ENCODE measurements around the gene THBD.
"Not testable (repeated sequence)": the region's sequence is repeated elsewhere in the genome, so short reads cannot be mapped to it uniquely, and the experiment has no call there.

The THBD gene

GRCh38 chr20:23029324-23029723 lies 20.1 kb downstream of the THBD start:
- no peaks in the 10 kb centered on the region for H3K9me3 ChIP-seq (replicated peaks; ENCODE audit: low read length)
- no peak overlapping the region for H3K4me2 ChIP-seq (ENCODE audit: low read length)
- peaks cover 50% of the 10 kb centered on the region for H3K27me3 ChIP-seq (ENCODE audit: control insufficient read depth, insufficient read depth, low read length)
- H3K4me1 ChIP-seq (ENCODE audit: control insufficient read depth, insufficient read depth, low read length), result no peaks in the 10 kb centered on the region
- no peak overlapping the region for H3K4me3 ChIP-seq (ENCODE audit: low read length)
- no peak overlapping the region for H3K9ac ChIP-seq (ENCODE audit: low read depth, low read length)
- H3K36me3 ChIP-seq (ENCODE audit: insufficient read depth, low read length), result no peaks in the 10 kb centered on the region

GRCh38 chr20:23028392-23028791 lies 21.1 kb downstream of the THBD start:
- Histone ChIP-seq H3K4me1 (ENCODE audit: control insufficient read depth, insufficient read depth, low read length) (no peaks in the 10 kb centered on the region), H3K9me3 (replicated peaks; ENCODE audit: low read length) (no peaks in the 10 kb centered on the region), H3K36me3 (ENCODE audit: insufficient read depth, low read length) (no peaks in the 10 kb centered on the region), H3K9ac (ENCODE audit: low read depth, low read length) (no peak overlapping the region), H3K27me3 (ENCODE audit: control insufficient read depth, insufficient read depth, low read length) (peaks cover 41% of the 10 kb centered on the region), H3K4me3 (ENCODE audit: low read length) (no peak overlapping the region), H3K4me2 (ENCODE audit: low read length) (no peak overlapping the region)

DNA sequence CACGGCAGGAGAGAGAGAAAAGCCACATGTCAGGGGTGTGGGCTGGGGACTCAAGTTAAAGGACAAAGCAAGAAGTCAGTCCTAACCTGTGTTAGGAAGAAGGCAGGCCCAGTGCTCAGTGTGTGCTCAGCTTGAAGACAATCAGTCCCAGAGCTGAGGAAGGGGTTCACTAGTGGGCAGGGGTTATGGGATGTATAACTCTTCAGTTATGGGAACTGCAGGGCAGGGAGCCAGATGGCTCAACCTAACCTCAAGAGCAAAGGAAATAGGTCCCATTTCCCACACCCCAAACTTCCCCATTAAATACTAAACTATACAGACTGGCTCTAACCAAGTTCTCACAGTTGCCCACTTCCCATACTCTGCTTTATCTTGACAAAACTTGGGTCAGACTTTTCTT lies 21.8 kb downstream of the THBD start:
- Histone ChIP-seq H3K9me3 (replicated peaks; ENCODE audit: low read length) (no peaks in the 10 kb centered on the region), H3K4me3 (ENCODE audit: low read length) (no peak overlapping the region), H3K9ac (ENCODE audit: low read depth, low read length) (no peak overlapping the region), H3K4me2 (ENCODE audit: low read length) (no peak overlapping the region), H3K4me1 (ENCODE audit: control insufficient read depth, insufficient read depth, low read length) (no peaks in the 10 kb centered on the region), H3K27me3 (ENCODE audit: control insufficient read depth, insufficient read depth, low read length) (peaks cover 36% of the 10 kb centered on the region), H3K36me3 (ENCODE audit: insufficient read depth, low read length) (no peaks in the 10 kb centered on the region)

DNA sequence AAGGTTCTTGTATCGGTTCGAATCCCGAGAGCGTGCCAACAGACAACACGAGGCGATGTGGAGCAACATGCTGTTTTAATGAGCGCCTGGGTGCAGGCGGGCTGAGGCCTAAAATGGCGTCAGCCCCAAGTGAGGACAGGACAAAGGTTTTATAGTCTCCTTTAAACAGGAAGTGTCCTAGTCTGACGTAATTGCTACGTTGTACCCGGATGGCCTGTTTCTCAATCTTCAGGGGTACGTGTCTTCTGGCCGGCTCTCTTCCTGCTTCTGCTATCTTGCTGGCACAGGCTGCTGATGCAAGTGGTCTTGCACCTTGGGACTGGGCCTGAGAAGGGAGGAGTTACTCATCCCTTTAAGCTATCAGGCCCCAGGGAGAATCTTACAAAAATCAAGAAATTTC lies 24.0 kb downstream of the THBD start:
- H3K9me3 ChIP-seq (replicated peaks; ENCODE audit: low read length); H3K36me3 ChIP-seq (ENCODE audit: insufficient read depth, low read length); H3K4me2 ChIP-seq (ENCODE audit: low read length); H3K9ac ChIP-seq (ENCODE audit: low read depth, low read length); H3K4me1 ChIP-seq (ENCODE audit: control insufficient read depth, insufficient read depth, low read length); H3K4me3 ChIP-seq (ENCODE audit: low read length): not testable (repeated sequence)
- H3K27me3 ChIP-seq (ENCODE audit: control insufficient read depth, insufficient read depth, low read length), result peaks cover 21% of the 10 kb centered on the region

DNA sequence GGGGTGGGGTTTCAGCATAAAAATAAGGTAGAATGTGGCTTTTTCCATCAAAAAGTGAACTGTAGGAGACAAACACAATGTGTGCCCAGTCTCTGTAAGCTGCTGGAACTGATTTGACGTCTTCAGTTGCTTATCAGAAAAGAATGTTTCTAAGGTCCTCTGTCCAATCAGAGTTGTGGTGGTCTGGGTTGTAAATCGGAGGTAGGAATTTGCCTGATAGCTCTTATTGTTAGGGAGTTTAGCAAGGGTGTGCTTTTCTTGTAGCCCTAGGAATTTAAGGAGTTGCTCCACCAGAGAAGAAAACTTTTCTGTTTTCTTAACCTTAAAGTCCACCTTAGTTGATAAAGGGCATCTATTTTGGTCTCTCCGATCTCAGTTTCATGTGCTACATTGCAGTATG lies 24.8 kb downstream of the THBD start:
- H3K36me3 ChIP-seq (ENCODE audit: insufficient read depth, low read length), result no peaks in the 10 kb centered on the region
- H3K9ac ChIP-seq (ENCODE audit: low read depth, low read length), result no peak overlapping the region
- no peak overlapping the region for H3K4me2 ChIP-seq (ENCODE audit: low read length)
- H3K9me3 ChIP-seq (replicated peaks; ENCODE audit: low read length), result no peaks in the 10 kb centered on the region
- no peak overlapping the region for H3K4me3 ChIP-seq (ENCODE audit: low read length)
- H3K4me1 ChIP-seq (ENCODE audit: control insufficient read depth, insufficient read depth, low read length), result no peaks in the 10 kb centered on the region
- H3K27me3 ChIP-seq (ENCODE audit: control insufficient read depth, insufficient read depth, low read length), result peaks cover 16% of the 10 kb centered on the region

DNA sequence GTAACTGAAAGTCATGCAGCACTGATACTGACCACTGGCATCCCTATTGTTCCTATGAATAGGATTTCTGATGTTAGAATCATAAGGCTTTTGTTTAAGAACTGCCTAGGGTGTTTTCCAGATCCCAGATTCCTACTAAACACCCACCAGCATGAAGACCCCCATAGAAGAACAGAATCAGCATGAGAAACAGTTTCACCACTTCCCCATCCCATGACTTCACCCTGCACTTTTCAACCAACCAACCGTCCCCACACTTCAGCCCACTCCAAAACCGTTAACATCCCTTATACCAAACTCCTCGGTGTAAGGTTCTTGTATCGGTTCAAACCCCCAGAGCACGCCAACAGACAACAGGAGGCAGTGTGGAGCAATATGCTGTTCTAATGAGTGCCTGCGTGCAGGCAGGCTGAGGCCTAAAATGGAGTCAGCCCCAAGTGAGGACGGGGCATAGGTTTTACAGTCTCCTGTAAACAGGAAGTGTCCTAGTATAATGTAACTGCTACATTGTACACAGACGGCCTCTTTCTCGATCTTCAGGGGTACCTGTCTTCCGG lies 25.8 kb downstream of the THBD start:
- no peaks in the 10 kb centered on the region for H3K9me3 ChIP-seq (replicated peaks; ENCODE audit: low read length)
- no peak overlapping the region for H3K4me3 ChIP-seq (ENCODE audit: low read length)
- H3K27me3 ChIP-seq (ENCODE audit: control insufficient read depth, insufficient read depth, low read length), result peaks cover 16% of the 10 kb centered on the region
- H3K4me2 ChIP-seq (ENCODE audit: low read length), result no peak overlapping the region
- no peaks in the 10 kb centered on the region for H3K4me1 ChIP-seq (ENCODE audit: control insufficient read depth, insufficient read depth, low read length)
- no peaks in the 10 kb centered on the region for H3K36me3 ChIP-seq (ENCODE audit: insufficient read depth, low read length)
- H3K9ac ChIP-seq (ENCODE audit: low read depth, low read length), result no peak overlapping the region

GRCh38 chr20:23022849-23023248 lies 26.6 kb downstream of the THBD start:
- Histone ChIP-seq H3K4me1 (ENCODE audit: control insufficient read depth, insufficient read depth, low read length) (no peaks in the 10 kb centered on the region), H3K4me3 (ENCODE audit: low read length) (no peak overlapping the region), H3K36me3 (ENCODE audit: insufficient read depth, low read length) (no peaks in the 10 kb centered on the region)

GRCh38 chr20:23021951-23022350 lies 27.5 kb downstream of the THBD start:
- no peak overlapping the region for H3K4me2 ChIP-seq (ENCODE audit: low read length)
- H3K27me3 ChIP-seq (ENCODE audit: control insufficient read depth, insufficient read depth, low read length), result peaks cover 14% of the 10 kb centered on the region
- no peak overlapping the region for H3K4me3 ChIP-seq (ENCODE audit: low read length)
- H3K9ac ChIP-seq (ENCODE audit: low read depth, low read length), result no peak overlapping the region
- H3K9me3 ChIP-seq (replicated peaks; ENCODE audit: low read length), result no peaks in the 10 kb centered on the region
- no peaks in the 10 kb centered on the region for H3K4me1 ChIP-seq (ENCODE audit: control insufficient read depth, insufficient read depth, low read length)
- no peaks in the 10 kb centered on the region for H3K36me3 ChIP-seq (ENCODE audit: insufficient read depth, low read length)

More at GRCh38 chr20:23022849-23023248, 26.6 kb downstream of the THBD start:
- Histone ChIP-seq H3K27me3 (ENCODE audit: control insufficient read depth, insufficient read depth, low read length) (peaks cover 15% of the 10 kb centered on the region), H3K9ac (ENCODE audit: low read depth, low read length) (no peak overlapping the region), H3K4me2 (ENCODE audit: low read length) (no peak overlapping the region), H3K9me3 (replicated peaks; ENCODE audit: low read length) (no peaks in the 10 kb centered on the region)

DNA sequence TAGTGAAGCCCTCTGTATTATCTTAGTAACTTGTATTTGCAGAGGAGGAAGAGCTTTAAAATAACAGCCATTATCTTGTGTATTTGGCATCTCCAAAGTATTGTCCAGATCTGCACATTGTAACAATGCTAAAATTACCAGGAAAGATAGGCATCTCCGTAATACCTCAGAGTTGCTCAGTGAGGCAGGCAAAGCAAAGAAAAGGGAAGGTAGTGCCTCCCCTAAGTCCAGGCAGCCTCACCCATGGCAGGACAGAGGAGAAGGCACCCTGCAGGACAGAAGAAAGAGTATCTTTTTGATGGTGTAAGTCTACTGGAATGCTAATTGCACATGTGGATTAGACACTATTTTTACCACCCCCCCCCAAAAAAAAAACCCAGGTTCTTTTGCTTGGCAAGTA lies 27.9 kb downstream of the THBD start:
- Histone ChIP-seq H3K4me1 (ENCODE audit: control insufficient read depth, insufficient read depth, low read length) (no peaks in the 10 kb centered on the region), H3K36me3 (ENCODE audit: insufficient read depth, low read length) (no peaks in the 10 kb centered on the region), H3K4me3 (ENCODE audit: low read length) (no peak overlapping the region), H3K4me2 (ENCODE audit: low read length) (no peak overlapping the region), H3K27me3 (ENCODE audit: control insufficient read depth, insufficient read depth, low read length) (peaks cover 14% of the 10 kb centered on the region), H3K9ac (ENCODE audit: low read depth, low read length) (no peak overlapping the region), H3K9me3 (replicated peaks; ENCODE audit: low read length) (no peaks in the 10 kb centered on the region)

GRCh38 chr20:23020230-23021018 lies 29.0 kb downstream of the THBD start:
- no peak overlapping the region for H3K9ac ChIP-seq (ENCODE audit: low read depth, low read length)
- peaks cover 15% of the 10 kb centered on the region for H3K27me3 ChIP-seq (ENCODE audit: control insufficient read depth, insufficient read depth, low read length)
- H3K9me3 ChIP-seq (replicated peaks; ENCODE audit: low read length), result no peaks in the 10 kb centered on the region
- no peak overlapping the region for H3K4me3 ChIP-seq (ENCODE audit: low read length)
- no peaks in the 10 kb centered on the region for H3K36me3 ChIP-seq (ENCODE audit: insufficient read depth, low read length)
- H3K4me1 ChIP-seq (ENCODE audit: control insufficient read depth, insufficient read depth, low read length), result no peaks in the 10 kb centered on the region
- no peak overlapping the region for H3K4me2 ChIP-seq (ENCODE audit: low read length)

DNA sequence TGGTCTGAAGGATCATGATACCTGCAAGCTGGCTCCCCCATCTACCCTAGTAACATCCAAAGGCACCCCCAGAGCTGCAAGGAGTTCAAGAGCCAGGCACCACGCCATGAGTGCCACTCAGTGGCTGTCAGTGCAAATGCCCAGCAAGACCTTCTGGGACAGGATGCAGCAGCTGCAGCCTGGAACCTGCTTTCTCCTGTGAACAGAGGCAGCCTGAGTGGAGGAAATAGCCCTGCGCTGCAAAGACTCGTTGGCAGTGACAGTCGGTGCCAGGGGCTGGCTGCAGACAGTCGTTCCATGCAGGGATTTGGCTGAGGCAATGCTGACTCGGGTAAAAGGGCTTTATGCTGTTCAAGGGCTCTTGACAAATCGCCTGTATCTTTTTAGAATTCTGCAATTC lies 30.1 kb downstream of the THBD start:
- Histone ChIP-seq H3K27me3 (ENCODE audit: control insufficient read depth, insufficient read depth, low read length) (peaks cover 18% of the 10 kb centered on the region), H3K9ac (ENCODE audit: low read depth, low read length) (no peak overlapping the region), H3K9me3 (replicated peaks; ENCODE audit: low read length) (no peaks in the 10 kb centered on the region), H3K4me3 (ENCODE audit: low read length) (no peak overlapping the region), H3K4me2 (ENCODE audit: low read length) (no peak overlapping the region), H3K4me1 (ENCODE audit: control insufficient read depth, insufficient read depth, low read length) (no peaks in the 10 kb centered on the region), H3K36me3 (ENCODE audit: insufficient read depth, low read length) (no peaks in the 10 kb centered on the region)

GRCh38 chr20:23018941-23019340 lies 30.5 kb downstream of the THBD start:
- Histone ChIP-seq H3K4me3 (ENCODE audit: low read length) (no peak overlapping the region), H3K4me2 (ENCODE audit: low read length) (no peak overlapping the region), H3K9ac (ENCODE audit: low read depth, low read length) (no peak overlapping the region), H3K27me3 (ENCODE audit: control insufficient read depth, insufficient read depth, low read length) (peaks cover 18% of the 10 kb centered on the region), H3K9me3 (replicated peaks; ENCODE audit: low read length) (no peaks in the 10 kb centered on the region), H3K4me1 (ENCODE audit: control insufficient read depth, insufficient read depth, low read length) (no peaks in the 10 kb centered on the region), H3K36me3 (ENCODE audit: insufficient read depth, low read length) (no peaks in the 10 kb centered on the region)
